Fibroblast of lung (primary cell): ENCODE results near the gene EFCAB6.

Experiments used
- CTCF ChIP-seq, 2 donors: IDR thresholded peaks in 1 of 2; conservative IDR thresholded peaks in 1 of 2; 1 replicate in 1 of 2; 2 replicates in 1 of 2; pipeline ENCODE4 v1.5.1; 2011 to 2012; ENCODE audit warnings: low read length in 2 of 2, control low read depth in 1 of 2, inconsistent platforms in 1 of 2, low read depth in 1 of 2, mild to moderate bottlenecking in 1 of 2
- EZH2 ChIP-seq: IDR thresholded peaks from 2 replicates; pipeline ENCODE4 v1.5.1; 2012; ENCODE audit warnings: low read length, control low read depth, mild to moderate bottlenecking; ENCODE audit errors: missing control alignments

- no peak for TF ChIP-seq CTCF (conservative IDR thresholded peaks at IDR 0.05 in 1 of 2, IDR thresholded peaks at IDR 0.05 in 1 of 2; ENCODE audit: low read depth in 1 of 2, low read length in 2 of 2)
- TF ChIP-seq EZH2: no peak
Observed at GRCh38 chr22:43507235-43507634, 304.9 kb downstream of the EFCAB6 start.
